OCI-LY7 (cell line): ENCODE results near the gene MUC6.

Experiments used
- CTCF ChIP-seq: fragments of 200-600 bp; sonication (generic); conservative IDR thresholded peaks from 2 replicates; pipeline ENCODE4 v1.5.1; 2014; ENCODE audit warnings: mild to moderate bottlenecking, antibody characterized with exemption, low read length, moderate library complexity, mixed read lengths
- EZH2phosphoT487 ChIP-seq: fragments of 200-600 bp; sonication (generic); IDR thresholded peaks from 2 replicates; pipeline ENCODE4 v1.6.1; 2018; ENCODE audit warnings: low read depth, borderline replicate concordance, mild to moderate bottlenecking, mixed run types, antibody characterized with exemption, low read length, moderate library complexity, mixed read lengths

- TF ChIP-seq CTCF: no peak
- TF ChIP-seq EZH2phosphoT487: no peak
Measured at GRCh38 chr11:1036931-1037330, 413 bp upstream of the MUC6 start.
